ENCODE measurements around the gene CDK18.
"Not testable (repeated sequence)": the region's sequence is repeated elsewhere in the genome, so short reads cannot be mapped to it uniquely, and the experiment has no call there.

The CDK18 gene

GRCh38 chr1:205481218-205481617 lies 23.3 kb upstream of the CDK18 start:
- DNase-seq (ENCODE audit: low read depth in 2 of 2): no peak

GRCh38 chr1:205481629-205482151 lies 22.8 kb upstream of the CDK18 start:
- DNase-seq (ENCODE audit: low read depth in 2 of 2): no peak

GRCh38 chr1:205482587-205482986 lies 21.9 kb upstream of the CDK18 start:
- not testable (repeated sequence) for DNase-seq (ENCODE audit: low read depth in 2 of 2)

GRCh38 chr1:205483372-205483771 lies 21.1 kb upstream of the CDK18 start:
- no peak for DNase-seq (ENCODE audit: low read depth in 2 of 2)

- DNase-seq (ENCODE audit: low read depth in 2 of 2): peak; percentile 36 to 39
Observed at GRCh38 chr1:205484985-205485967, 19.2 kb upstream of the CDK18 start.

GRCh38 chr1:205486258-205486657 lies 18.2 kb upstream of the CDK18 start:
- no peak for DNase-seq (ENCODE audit: low read depth in 2 of 2)

- no peak for DNase-seq (ENCODE audit: low read depth in 2 of 2)
Observed at GRCh38 chr1:205488074-205488723, 16.3 kb upstream of the CDK18 start.

- no peak for DNase-seq (ENCODE audit: low read depth in 2 of 2)
Observed at GRCh38 chr1:205491794-205492193, 12.7 kb upstream of the CDK18 start.

GRCh38 chr1:205492201-205492667 lies 12.2 kb upstream of the CDK18 start:
- no peak for DNase-seq (ENCODE audit: low read depth in 2 of 2)

GRCh38 chr1:205492774-205493173 lies 11.7 kb upstream of the CDK18 start:
- DNase-seq (ENCODE audit: low read depth in 2 of 2): no peak

GRCh38 chr1:205493241-205494085 lies 11.0 kb upstream of the CDK18 start:
- DNase-seq (ENCODE audit: low read depth in 2 of 2): no peak

- DNase-seq (ENCODE audit: low read depth in 2 of 2): no peak
Observed at GRCh38 chr1:205494115-205494514, 10.4 kb upstream of the CDK18 start.

GRCh38 chr1:205495237-205495823 lies 9.1 kb upstream of the CDK18 start:
- DNase-seq (ENCODE audit: low read depth in 2 of 2): no peak

- no peak for DNase-seq (ENCODE audit: low read depth in 2 of 2)
Observed at GRCh38 chr1:205496661-205497060, 7.8 kb upstream of the CDK18 start.

- DNase-seq (ENCODE audit: low read depth in 2 of 2): no peak
Observed at GRCh38 chr1:205497351-205497750, 7.1 kb upstream of the CDK18 start.

- DNase-seq (ENCODE audit: low read depth in 2 of 2): no peak
Observed at GRCh38 chr1:205499789-205500188, 4.7 kb upstream of the CDK18 start.

- DNase-seq (ENCODE audit: low read depth in 2 of 2): no peak
Observed at GRCh38 chr1:205500240-205501233, 3.9 kb upstream of the CDK18 start.

GRCh38 chr1:205502111-205502810 lies 2.2 kb upstream of the CDK18 start:
- no peak for DNase-seq (ENCODE audit: low read depth in 2 of 2)

GRCh38 chr1:205502992-205503391 lies 1.5 kb upstream of the CDK18 start:
- DNase-seq (ENCODE audit: low read depth in 2 of 2): no peak

Measured in stimulated activated CD8-positive, alpha-beta memory T cell treated with anti-CD3 and anti-CD28 coated beads, Interleukin-2, amount 100 ng/mL, for 1 hour (primary cell).